SK-N-MC (cell line): ENCODE measurements around the gene DDX31.

Experiments used
- EZH2 ChIP-seq: fragments of 200-600 bp; sonication (generic); IDR thresholded peaks from one replicate; pipeline ENCODE4 v1.6.1; 2017; ENCODE audit warnings: antibody characterized with exemption
- FOXP2 ChIP-seq: optimal IDR thresholded peaks from 2 replicates; pipeline ENCODE3; 2011; ENCODE audit warnings: mild to moderate bottlenecking, moderate library complexity; ENCODE audit not compliant: insufficient read depth; ENCODE audit errors: extremely low read length, control extremely low read depth
- POLR2AphosphoS5 ChIP-seq: IDR thresholded peaks from 2 replicates; pipeline ENCODE4 v1.6.1; 2012; ENCODE audit warnings: mild to moderate bottlenecking, low read depth, low read length, borderline replicate concordance

GRCh38 chr9:132555528-132555927 is 114.3 kb downstream of the DDX31 start:
- TF ChIP-seq EZH2 (no peak), FOXP2 (no peak), POLR2AphosphoS5 (no peak)
